ENCODE data around the gene ANKS1A. TPM values are rescaled to one million over a fixed set of nuclear protein-coding genes. Genes with fewer than 3 reads are reported as not detected.
"Not testable (repeated sequence)": the region's sequence is repeated elsewhere in the genome, so short reads cannot be mapped to it uniquely, and the experiment has no call there.

The ANKS1A gene
- total RNA-seq, 2 donors from 2014 or later = 34.9 to 36.4 TPM

- Mint-ChIP-seq H3K4me1 (peaks cover 21% of the 10 kb centered on the region), H3K27ac (no peak overlapping the region), H3K4me3 (no peak overlapping the region), H3K36me3 (ENCODE audit: low read depth) (peaks cover 59% of the 10 kb centered on the region), H3K9me3 (no peaks in the 10 kb centered on the region), H3K27me3 (ENCODE audit: insufficient read depth) (no peaks in the 10 kb centered on the region)
- no peak for TF ChIP-seq CTCF (conservative IDR thresholded peaks at IDR 0.05)
- H3K27ac ChIP-seq (ENCODE audit: low read depth, low read length) = no peak overlapping the region
- WGBS, 2 experiments (ENCODE audit: insufficient coverage in 1 of 2, insufficient read length in 1 of 2) = 95% methylated on average over 4 to 5 of the region's 5 CpGs
- H3K27me3 ChIP-seq (ENCODE audit: control insufficient read depth, insufficient read depth, low read length, poor library complexity, severe bottlenecking) = no peaks in the 10 kb centered on the region
- no peak for DNase-seq
- no peaks in the 10 kb centered on the region for H3K4me1 ChIP-seq (ENCODE audit: control insufficient read depth, insufficient read depth, low read length)
- no peak overlapping the region for H3K4me3 ChIP-seq (ENCODE audit: low read length)
- peaks cover 82% of the 10 kb centered on the region for H3K36me3 ChIP-seq (ENCODE audit: control insufficient read depth, insufficient read depth, low read length)
- no peak overlapping the region for H3K9ac ChIP-seq (ENCODE audit: extremely low read depth, low read length, poor library complexity, severe bottlenecking)
- H3K9me3 ChIP-seq (ENCODE audit: control insufficient read depth, low read length) = no peaks in the 10 kb centered on the region
These were observed 11.1 kb upstream of the ANKS1A start for GRCh38 chr6:34877869-34878485.

- not testable (repeated sequence) for DNase-seq; H3K27me3 ChIP-seq (ENCODE audit: control insufficient read depth, insufficient read depth, low read length, poor library complexity, severe bottlenecking); H3K4me3 ChIP-seq (ENCODE audit: low read length); H3K27ac ChIP-seq (ENCODE audit: low read depth, low read length); H3K4me1 Mint-ChIP-seq; H3K27ac Mint-ChIP-seq; H3K4me1 ChIP-seq (ENCODE audit: control insufficient read depth, insufficient read depth, low read length); H3K4me3 Mint-ChIP-seq; H3K27me3 Mint-ChIP-seq (ENCODE audit: insufficient read depth); H3K9me3 ChIP-seq (ENCODE audit: control insufficient read depth, low read length); H3K9me3 Mint-ChIP-seq; H3K9ac ChIP-seq (ENCODE audit: extremely low read depth, low read length, poor library complexity, severe bottlenecking)
- peaks cover 46% of the 10 kb centered on the region for H3K36me3 ChIP-seq (ENCODE audit: control insufficient read depth, insufficient read depth, low read length)
- peaks cover 36% of the 10 kb centered on the region for H3K36me3 Mint-ChIP-seq (ENCODE audit: low read depth)
- WGBS, 2 experiments (ENCODE audit: insufficient coverage in 1 of 2, insufficient read length in 1 of 2) = 95 to 100% methylated on average over 1 of the region's 1 CpG
These were observed 5.0 kb upstream of the ANKS1A start for GRCh38 chr6:34884073-34884472.

GRCh38 chr6:34884996-34885395, 4.1 kb upstream of the ANKS1A start:
- no peak overlapping the region for H3K27ac Mint-ChIP-seq

GRCh38 chr6:34885837-34886236, 3.2 kb upstream of the ANKS1A start:
- not testable (repeated sequence) for H3K9me3 Mint-ChIP-seq; H3K27ac ChIP-seq (ENCODE audit: low read depth, low read length); H3K4me3 ChIP-seq (ENCODE audit: low read length); H3K27ac Mint-ChIP-seq; H3K27me3 Mint-ChIP-seq (ENCODE audit: insufficient read depth); H3K27me3 ChIP-seq (ENCODE audit: control insufficient read depth, insufficient read depth, low read length, poor library complexity, severe bottlenecking); H3K9me3 ChIP-seq (ENCODE audit: control insufficient read depth, low read length); H3K4me1 Mint-ChIP-seq; H3K4me1 ChIP-seq (ENCODE audit: control insufficient read depth, insufficient read depth, low read length); H3K9ac ChIP-seq (ENCODE audit: extremely low read depth, low read length, poor library complexity, severe bottlenecking); DNase-seq
- peaks cover 31% of the 10 kb centered on the region for H3K36me3 ChIP-seq (ENCODE audit: control insufficient read depth, insufficient read depth, low read length)
- H3K4me3 Mint-ChIP-seq = peak overlapping the region; percentile 97
- H3K36me3 Mint-ChIP-seq (ENCODE audit: low read depth) = peaks cover 23% of the 10 kb centered on the region
- WGBS, 2 experiments (ENCODE audit: insufficient coverage in 1 of 2, insufficient read length in 1 of 2) = 95% methylated on average over 11 to 15 of the region's 15 CpGs

More at GRCh38 chr6:34884996-34885395, 4.1 kb upstream of the ANKS1A start:
- TF ChIP-seq CTCF (conservative IDR thresholded peaks at IDR 0.05) = no peak
- H3K36me3 ChIP-seq (ENCODE audit: control insufficient read depth, insufficient read depth, low read length) = peaks cover 39% of the 10 kb centered on the region
- H3K27me3 ChIP-seq (ENCODE audit: control insufficient read depth, insufficient read depth, low read length, poor library complexity, severe bottlenecking) = no peaks in the 10 kb centered on the region
- Mint-ChIP-seq H3K27me3 (ENCODE audit: insufficient read depth) (no peaks in the 10 kb centered on the region), H3K4me3 (peak overlapping the region; percentile 97), H3K4me1 (no peaks in the 10 kb centered on the region), H3K36me3 (ENCODE audit: low read depth) (peaks cover 29% of the 10 kb centered on the region), H3K9me3 (peaks cover 4% of the 10 kb centered on the region)
- H3K4me1 ChIP-seq (ENCODE audit: control insufficient read depth, insufficient read depth, low read length) = no peaks in the 10 kb centered on the region
- H3K27ac ChIP-seq (ENCODE audit: low read depth, low read length) = no peak overlapping the region
- H3K4me3 ChIP-seq (ENCODE audit: low read length) = no peak overlapping the region
- DNase-seq = no peak
- no peaks in the 10 kb centered on the region for H3K9me3 ChIP-seq (ENCODE audit: control insufficient read depth, low read length)
- H3K9ac ChIP-seq (ENCODE audit: extremely low read depth, low read length, poor library complexity, severe bottlenecking) = no peak overlapping the region
- WGBS, 2 experiments (ENCODE audit: insufficient coverage in 1 of 2, insufficient read length in 1 of 2) = 94 to 100% methylated on average over 1 to 2 of the region's 2 CpGs

All from endodermal cell (in vitro differentiated cells).